Duodenal mucosa (tissue), 2 donors: ENCODE data around the gene PXDN.

Experiments used
- H3K27ac ChIP-seq: one replicate; pipeline ENCODE4 v1.7.0; 2013; ENCODE audit warnings: low read depth, low read length
- H3K27me3 ChIP-seq, 2 donors: one replicate each; pipeline ENCODE4 v1.7.0; 2013; ENCODE audit warnings: low read length in 2 of 2, control low read depth in 1 of 2; ENCODE audit not compliant: insufficient read depth in 2 of 2, control insufficient read depth in 1 of 2
- H3K36me3 ChIP-seq, 2 donors: one replicate each; pipeline ENCODE4 v1.7.0; 2013; ENCODE audit warnings: low read length in 2 of 2, control low read depth in 1 of 2; ENCODE audit not compliant: insufficient read depth in 2 of 2, control insufficient read depth in 1 of 2
- H3K4me1 ChIP-seq, 2 donors: one replicate each; pipeline ENCODE4 v1.7.0; 2013; ENCODE audit warnings: low read length in 2 of 2, control low read depth in 1 of 2; ENCODE audit not compliant: insufficient read depth in 2 of 2, control insufficient read depth in 1 of 2
- H3K4me3 ChIP-seq, 2 donors: one replicate each; pipeline ENCODE4 v1.7.0; 2013; ENCODE audit warnings: low read length in 2 of 2, low read depth in 1 of 2
- H3K9ac ChIP-seq, 2 donors: one replicate each; pipeline ENCODE4 v1.7.0; 2013; ENCODE audit warnings: low read length in 2 of 2, low read depth in 1 of 2
- H3K9me3 ChIP-seq, 2 donors: one replicate each; pipeline ENCODE4 v1.7.0; 2013; ENCODE audit warnings: low read length in 2 of 2, control low read depth in 1 of 2; ENCODE audit not compliant: control insufficient read depth in 1 of 2

Gene PXDN

DNA sequence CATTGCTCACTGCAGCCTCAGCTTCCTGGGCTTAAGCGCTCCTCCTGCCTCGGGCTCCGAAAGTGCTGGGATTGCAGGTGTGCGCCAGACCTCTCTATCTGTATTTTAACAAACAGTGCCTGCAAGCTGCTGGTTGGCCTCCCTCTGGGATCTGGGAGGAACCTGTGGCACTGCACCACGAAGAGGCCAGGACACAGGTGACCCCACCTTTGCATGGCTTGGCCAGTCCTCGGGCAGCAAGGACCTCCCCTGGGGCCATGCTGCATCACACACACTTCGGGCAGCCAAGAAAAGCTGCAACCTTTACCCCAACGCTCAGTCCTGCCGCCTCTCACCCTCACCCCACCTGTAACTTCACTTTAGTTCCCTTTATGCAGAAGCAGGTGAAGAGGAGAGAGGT is 70.0 kb downstream of the PXDN start:
- Histone ChIP-seq H3K27ac (no peak overlapping the region), H3K36me3 (peaks cover 0 to 7% of the 10 kb centered on the region in 2 donors), H3K4me1 (no peaks in the 10 kb centered on the region)

DNA sequence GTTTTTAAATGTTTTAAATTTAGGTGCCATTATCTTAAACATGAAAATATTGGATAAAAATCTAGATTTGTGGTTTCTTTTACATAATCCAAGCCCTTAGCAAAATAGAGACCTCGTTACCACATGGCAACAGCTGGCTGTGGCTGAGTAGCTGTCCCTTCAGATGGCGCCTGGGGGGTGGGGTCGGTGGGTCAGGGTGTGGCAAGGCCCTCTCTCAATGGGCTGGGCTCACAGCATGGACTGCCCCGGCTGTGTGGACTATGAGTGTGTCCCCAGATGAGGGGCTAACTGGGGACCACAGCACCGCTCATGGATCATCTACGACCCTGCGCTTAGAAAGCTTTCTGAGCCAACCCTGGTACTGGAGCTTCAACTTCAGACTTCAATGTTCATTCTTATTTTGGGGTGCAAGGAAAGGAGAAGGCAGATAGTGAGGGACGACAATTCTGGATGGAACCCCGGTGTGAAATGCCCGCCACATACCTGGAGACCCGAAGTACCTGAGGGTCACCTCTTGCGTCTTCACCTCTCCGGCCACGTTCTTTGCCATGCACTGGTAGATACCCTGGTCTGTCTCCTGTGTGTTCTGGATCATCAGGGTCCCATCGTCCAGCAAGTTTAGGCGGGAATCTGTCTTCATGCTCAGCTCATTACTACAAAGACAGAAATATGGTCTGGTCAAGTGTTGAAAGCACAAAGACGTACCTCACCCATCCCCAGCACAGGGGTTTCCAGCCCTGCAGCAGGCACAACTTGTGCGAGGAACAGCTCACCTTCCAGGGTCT is 71.0 kb downstream of the PXDN start:
- H3K4me1 ChIP-seq = no peaks in the 10 kb centered on the region
- no peak overlapping the region for H3K9ac ChIP-seq
- H3K4me3 ChIP-seq = no peak overlapping the region
- no peaks in the 10 kb centered on the region for H3K27me3 ChIP-seq
- H3K27ac ChIP-seq = no peak overlapping the region
- H3K36me3 ChIP-seq = peaks cover 0 to 4% of the 10 kb centered on the region in 2 donors
- H3K9me3 ChIP-seq = no peaks in the 10 kb centered on the region

More for the DNA sequence above, 70.0 kb downstream of the PXDN start:
- Histone ChIP-seq H3K27me3 (no peaks in the 10 kb centered on the region), H3K9me3 (peaks cover 0 to 4% of the 10 kb centered on the region in 2 donors), H3K4me3 (no peak overlapping the region), H3K9ac (no peak overlapping the region)

GRCh38 chr2:1672738-1673137 is 71.6 kb downstream of the PXDN start:
- Histone ChIP-seq H3K4me3 (no peak overlapping the region), H3K9me3 (no peaks in the 10 kb centered on the region), H3K36me3 (peaks cover 0 to 4% of the 10 kb centered on the region in 2 donors), H3K27ac (no peak overlapping the region), H3K9ac (no peak overlapping the region), H3K4me1 (no peaks in the 10 kb centered on the region), H3K27me3 (no peaks in the 10 kb centered on the region)

GRCh38 chr2:1671916-1672315 is 72.4 kb downstream of the PXDN start:
- H3K36me3 ChIP-seq = peaks cover 0 to 4% of the 10 kb centered on the region in 2 donors

GRCh38 chr2:1670636-1671035 is 73.7 kb downstream of the PXDN start:
- no peak overlapping the region for H3K9ac ChIP-seq
- no peaks in the 10 kb centered on the region for H3K9me3 ChIP-seq
- H3K27ac ChIP-seq = no peak overlapping the region
- no peaks in the 10 kb centered on the region for H3K27me3 ChIP-seq
- no peaks in the 10 kb centered on the region for H3K4me1 ChIP-seq
- peaks cover 0 to 7% of the 10 kb centered on the region in 2 donors for H3K36me3 ChIP-seq
- H3K4me3 ChIP-seq = no peak overlapping the region

More at GRCh38 chr2:1671916-1672315, 72.4 kb downstream of the PXDN start:
- H3K27me3 ChIP-seq = no peaks in the 10 kb centered on the region
- H3K27ac ChIP-seq = no peak overlapping the region
- no peak overlapping the region for H3K9ac ChIP-seq
- no peaks in the 10 kb centered on the region for H3K4me1 ChIP-seq
- H3K4me3 ChIP-seq = no peak overlapping the region
- H3K9me3 ChIP-seq = no peaks in the 10 kb centered on the region

- H3K4me1 ChIP-seq = no peaks in the 10 kb centered on the region
- no peak overlapping the region for H3K9ac ChIP-seq
- peaks cover 0 to 11% of the 10 kb centered on the region in 2 donors for H3K36me3 ChIP-seq
- H3K27ac ChIP-seq = no peak overlapping the region
- no peaks in the 10 kb centered on the region for H3K27me3 ChIP-seq
- no peaks in the 10 kb centered on the region for H3K9me3 ChIP-seq
- H3K4me3 ChIP-seq = no peak overlapping the region
These were observed 78.4 kb downstream of the PXDN start for GRCh38 chr2:1665761-1666505.

- Histone ChIP-seq H3K36me3 (peaks cover 0 to 11% of the 10 kb centered on the region in 2 donors), H3K27me3 (no peaks in the 10 kb centered on the region)
These were observed 79.6 kb downstream of the PXDN start for GRCh38 chr2:1664698-1665097.

DNA sequence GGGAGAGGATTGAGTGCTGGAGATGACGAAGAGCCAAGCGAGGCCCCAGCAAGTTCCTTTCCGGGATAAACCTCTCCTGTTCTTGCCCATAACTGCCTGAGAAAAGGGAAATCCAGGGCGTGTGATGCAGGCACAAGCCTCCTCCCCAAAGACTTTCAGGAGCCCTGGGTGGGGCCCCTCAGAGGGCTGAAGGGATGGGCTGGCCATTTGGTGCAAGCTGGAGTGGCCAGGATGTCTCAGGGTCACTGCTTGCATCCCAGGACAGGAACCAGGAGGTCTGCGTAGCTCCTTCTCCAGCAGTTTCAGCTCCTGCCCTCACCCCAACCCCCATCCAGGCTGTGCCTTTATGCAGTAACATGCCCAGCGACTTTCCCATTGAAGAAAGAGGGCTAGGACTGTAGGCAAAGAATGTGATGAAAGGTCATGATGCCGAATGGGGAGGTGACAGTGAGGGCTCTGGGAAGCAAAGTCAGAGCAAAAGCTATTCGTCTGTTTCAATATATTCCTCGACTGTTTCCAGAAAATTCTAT is 80.2 kb downstream of the PXDN start:
- H3K27ac ChIP-seq = no peak overlapping the region

More at GRCh38 chr2:1664698-1665097, 79.6 kb downstream of the PXDN start:
- Histone ChIP-seq H3K4me3 (no peak overlapping the region), H3K9me3 (no peaks in the 10 kb centered on the region), H3K4me1 (no peaks in the 10 kb centered on the region), H3K27ac (no peak overlapping the region), H3K9ac (no peak overlapping the region)

GRCh38 chr2:1663621-1664020 is 80.7 kb downstream of the PXDN start:
- Histone ChIP-seq H3K36me3 (peaks cover 0 to 11% of the 10 kb centered on the region in 2 donors), H3K9ac (no peak overlapping the region), H3K9me3 (no peaks in the 10 kb centered on the region), H3K27me3 (no peaks in the 10 kb centered on the region), H3K27ac (no peak overlapping the region), H3K4me1 (no peaks in the 10 kb centered on the region), H3K4me3 (no peak overlapping the region)

More for the DNA sequence above, 80.2 kb downstream of the PXDN start:
- Histone ChIP-seq H3K4me3 (no peak overlapping the region), H3K36me3 (peaks cover 0 to 11% of the 10 kb centered on the region in 2 donors), H3K27me3 (no peaks in the 10 kb centered on the region), H3K9me3 (no peaks in the 10 kb centered on the region), H3K4me1 (no peaks in the 10 kb centered on the region), H3K9ac (no peak overlapping the region)

GRCh38 chr2:1662606-1663180 is 81.6 kb downstream of the PXDN start:
- Histone ChIP-seq H3K27ac (no peak overlapping the region), H3K36me3 (peaks cover 0 to 11% of the 10 kb centered on the region in 2 donors)

More at GRCh38 chr2:1662606-1663180, 81.6 kb downstream of the PXDN start:
- no peaks in the 10 kb centered on the region for H3K9me3 ChIP-seq
- H3K27me3 ChIP-seq = no peaks in the 10 kb centered on the region
- no peak overlapping the region for H3K9ac ChIP-seq
- no peak overlapping the region for H3K4me3 ChIP-seq
- H3K4me1 ChIP-seq = no peaks in the 10 kb centered on the region
